Esophagus squamous epithelium (tissue), 5 donors: Measurements from ENCODE around the gene CEMIP. TPM values are rescaled to one million over a fixed set of nuclear protein-coding genes. Genes with fewer than 3 reads are reported as not detected.
A peak's percentile ranks its signal among the peaks of the same experiment; 100 is the strongest.

ENCODE experiments used
- DNase-seq: peaks from one replicate; lab custom pipeline; 2025; lab: John Stamatoyannopoulos, UW
- H3K27ac ChIP-seq, 4 donors: fragments of 200-600 bp; sonication (generic); one replicate each; pipeline ENCODE4 v1.5.1; 2016 to 2019; ENCODE audit warnings: mild to moderate bottlenecking in 1 of 4
- H3K27me3 ChIP-seq, 4 donors: fragments of 200-600 bp; sonication (generic); 1 replicate in 3 of 4; 2 replicates in 1 of 4; pipeline versions ENCODE4 v1.5.1 to v1.6.0; 2017 to 2021; ENCODE audit warnings: antibody characterized with exemption in 1 of 4
- H3K36me3 ChIP-seq, 3 donors: fragments of 200-600 bp; sonication (generic); one replicate each; pipeline ENCODE4 v1.5.1; 2016 to 2019
- H3K4me1 ChIP-seq, 3 donors: fragments of 200-600 bp; sonication (generic); one replicate each; pipeline ENCODE4 v1.5.1; 2017 to 2019
- H3K4me3 ChIP-seq, 4 donors: fragments of 200-600 bp; sonication (generic); 1 replicate in 3 of 4; 2 replicates in 1 of 4; pipeline ENCODE4 v1.5.1; 2016 to 2019; ENCODE audit warnings: mild to moderate bottlenecking in 2 of 4, moderate library complexity in 1 of 4
- H3K9me3 ChIP-seq, 3 donors: fragments of 200-600 bp; sonication (generic); one replicate each; pipeline ENCODE4 v1.5.1; 2016 to 2019
- POLR2A ChIP-seq, 4 donors: fragments of 450-650 bp; IDR thresholded peaks; one replicate each; pipeline ENCODE4 v1.6.1; 2017; ENCODE audit warnings: antibody characterized with exemption in 4 of 4, mild to moderate bottlenecking in 4 of 4, moderate library complexity in 3 of 4
- WGBS, 2 donors: methylation state at CpG; one replicate each; pipeline ENCODE4 v1.1.5; 2018; 5-methylcytosine and 5-hydroxymethylcytosine counted together
- intact Hi-C: fragments of 100-400 bp; cut with DNase I; formaldehyde crosslinking; loops from one replicate; pipeline ENCODE4 v1.15.0; 2022
- total RNA-seq, 4 donors: library from RNA; depleted of rRNA; stranded (reverse); fragments of >200 nt; gene quantifications; one replicate each; pipeline ENCODE4 v1.1.0, GENCODE V29; 2016
- TF ChIP-seq, protein P1 (sequence below), 6 experiments: fragments of 450-650 bp in 4 of 6; fragments of 200-600 bp in 2 of 6; sonication (generic) in 2 of 6; IDR thresholded peaks; one replicate each; pipeline ENCODE4 v1.5.1; 2016 to 2019; ENCODE audit warnings: antibody characterized with exemption in 6 of 6, mild to moderate bottlenecking in 4 of 6, moderate library complexity in 4 of 6
- donor health status: DM: yes; HTN: yes; CAD: no.

The CEMIP gene
- total RNA-seq, result 10 to 100 TPM in 1 of 4 donors, 1 to 10 TPM in 3; 2.8 to 13.5 (median 7.6) TPM

DNA sequence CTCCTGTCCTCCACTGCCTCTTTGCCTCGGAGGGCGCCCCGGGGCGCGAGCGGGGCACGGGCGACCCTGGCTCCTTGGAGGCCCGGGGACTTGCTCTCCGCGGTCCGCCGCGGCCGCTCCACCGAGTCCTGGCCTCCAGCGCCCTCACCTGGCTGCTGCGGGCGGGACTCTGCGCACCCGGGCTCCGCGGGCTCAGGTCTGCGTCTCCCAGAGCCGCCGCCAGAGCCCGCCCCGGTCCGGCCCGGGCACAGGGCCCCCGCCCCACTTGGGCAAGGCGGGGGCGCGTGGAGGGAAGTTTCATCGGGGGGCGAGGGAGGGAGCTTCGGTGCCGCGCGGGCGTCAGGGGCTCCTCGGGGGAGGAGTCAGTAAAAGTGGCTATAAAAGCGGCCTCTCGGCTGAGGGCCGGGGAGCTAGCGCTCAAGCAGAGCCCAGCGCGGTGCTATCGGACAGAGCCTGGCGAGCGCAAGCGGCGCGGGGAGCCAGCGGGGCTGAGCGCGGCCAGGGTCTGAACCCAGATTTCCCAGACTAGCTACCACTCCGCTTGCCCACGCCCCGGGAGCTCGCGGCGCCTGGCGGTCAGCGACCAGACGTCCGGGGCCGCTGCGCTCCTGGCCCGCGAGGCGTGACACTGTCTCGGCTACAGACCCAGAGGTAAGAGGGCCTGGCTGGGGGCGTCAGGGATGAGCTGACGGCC is at the start of gene CEMIP:
Gene CEMIP, plus strand, starts transcription at position 407 of the 694 bp plus-strand sequence. CDS start 94,510 bp downstream, outside the sequence.
- H3K27ac ChIP-seq, result peak within 1 kb of the TSS; percentile 11 to 86 (median 68)
- H3K4me1 ChIP-seq, result peaks cover 31 to 52% (median 43%) of the 10 kb centered on the region in 3 donors
- intact Hi-C loops, result loop anchor here (5.0 to 10.0 kb wide), 2 partner anchors 64 to 212 kb away; no protein-coding TSS in a partner anchor
- DNase-seq, result no peak
- H3K36me3 ChIP-seq, result peaks cover 0 to 16% (median 0%) of the 10 kb centered on the region in 3 donors
- H3K9me3 ChIP-seq, result no peaks in the 10 kb centered on the region
- H3K27me3 ChIP-seq, result peaks cover 0 to 48% (median 3%) of the 10 kb centered on the region in 4 donors
- H3K4me3 ChIP-seq, result peak within 1 kb of the TSS; percentile 53 to 80 (median 59)
- 0% methylated on average over 2 of the region's 75 CpGs; no CpG with 5 or more reads in 1 of the 2 donors for WGBS, 2 donors
- peak in 2 of 4 donors; percentile 31 to 35 for TF ChIP-seq POLR2A (IDR thresholded peaks at IDR 0.05)
- TF ChIP-seq, protein P1, sequence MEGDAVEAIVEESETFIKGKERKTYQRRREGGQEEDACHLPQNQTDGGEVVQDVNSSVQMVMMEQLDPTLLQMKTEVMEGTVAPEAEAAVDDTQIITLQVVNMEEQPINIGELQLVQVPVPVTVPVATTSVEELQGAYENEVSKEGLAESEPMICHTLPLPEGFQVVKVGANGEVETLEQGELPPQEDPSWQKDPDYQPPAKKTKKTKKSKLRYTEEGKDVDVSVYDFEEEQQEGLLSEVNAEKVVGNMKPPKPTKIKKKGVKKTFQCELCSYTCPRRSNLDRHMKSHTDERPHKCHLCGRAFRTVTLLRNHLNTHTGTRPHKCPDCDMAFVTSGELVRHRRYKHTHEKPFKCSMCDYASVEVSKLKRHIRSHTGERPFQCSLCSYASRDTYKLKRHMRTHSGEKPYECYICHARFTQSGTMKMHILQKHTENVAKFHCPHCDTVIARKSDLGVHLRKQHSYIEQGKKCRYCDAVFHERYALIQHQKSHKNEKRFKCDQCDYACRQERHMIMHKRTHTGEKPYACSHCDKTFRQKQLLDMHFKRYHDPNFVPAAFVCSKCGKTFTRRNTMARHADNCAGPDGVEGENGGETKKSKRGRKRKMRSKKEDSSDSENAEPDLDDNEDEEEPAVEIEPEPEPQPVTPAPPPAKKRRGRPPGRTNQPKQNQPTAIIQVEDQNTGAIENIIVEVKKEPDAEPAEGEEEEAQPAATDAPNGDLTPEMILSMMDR (IDR thresholded peaks at IDR 0.05), result peak; percentile 48 to 97 (median 89)

GRCh38 chr15:80730387-80730786 is 48.8 kb upstream of the CEMIP start:
- no peak for TF ChIP-seq POLR2A (IDR thresholded peaks at IDR 0.05)
- TF ChIP-seq, protein P1 (IDR thresholded peaks at IDR 0.05), result no peak
- Histone ChIP-seq H3K36me3 (peaks cover 0 to 11% (median 0%) of the 10 kb centered on the region in 3 donors), H3K4me3 (no peak overlapping the region), H3K4me1 (peaks cover 5 to 59% (median 14%) of the 10 kb centered on the region in 3 donors), H3K27me3 (no peaks in the 10 kb centered on the region), H3K9me3 (no peaks in the 10 kb centered on the region), H3K27ac (peak overlapping the region in 1 of 4 donors; percentile 46)
- 73 to 82% methylated on average over 7 of the region's 7 CpGs for WGBS, 2 donors
- intact Hi-C loops, result no loop called here
- no peak for DNase-seq

DNA sequence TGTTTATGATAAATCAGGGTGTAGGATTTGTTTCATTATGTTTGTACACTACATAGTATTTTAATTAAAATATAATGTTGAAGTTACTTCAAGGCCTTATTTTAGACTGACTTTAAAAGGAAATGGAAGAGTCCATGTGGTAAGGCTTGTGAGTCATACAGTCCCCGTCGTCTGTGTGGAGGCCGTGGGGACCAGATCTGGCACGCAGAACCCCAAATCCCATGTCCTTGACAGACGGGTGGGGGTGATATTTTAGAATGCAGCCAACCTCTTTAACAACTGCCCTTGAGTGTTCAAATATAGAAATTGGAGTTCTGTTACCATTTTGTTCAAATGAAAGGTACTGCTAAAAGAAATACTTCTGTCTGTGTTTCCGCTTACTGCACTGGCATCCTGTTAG is 48.2 kb upstream of the CEMIP start:
- no peak for TF ChIP-seq POLR2A (IDR thresholded peaks at IDR 0.05)
- TF ChIP-seq, protein P1 (IDR thresholded peaks at IDR 0.05), result no peak
- intact Hi-C loops, result no loop called here
- Histone ChIP-seq H3K36me3 (peaks cover 0 to 5% (median 0%) of the 10 kb centered on the region in 3 donors), H3K27me3 (no peaks in the 10 kb centered on the region), H3K27ac (peak overlapping the region in 1 of 4 donors; percentile 46), H3K9me3 (no peaks in the 10 kb centered on the region), H3K4me1 (peaks cover 5 to 59% (median 14%) of the 10 kb centered on the region in 3 donors), H3K4me3 (no peak overlapping the region)
- 39 to 52% methylated on average over 6 of the region's 6 CpGs for WGBS, 2 donors
- no peak for DNase-seq

GRCh38 chr15:80732167-80732566 is 47.0 kb upstream of the CEMIP start:
- peak overlapping the region in 3 of 4 donors; percentile 50 to 64 (median 51) for H3K27ac ChIP-seq
- H3K4me1 ChIP-seq, result peaks cover 5 to 63% (median 12%) of the 10 kb centered on the region in 3 donors
- intact Hi-C loops, result no loop called here
- no peaks in the 10 kb centered on the region for H3K36me3 ChIP-seq
- no peak overlapping the region for H3K4me3 ChIP-seq
- DNase-seq, result no peak
- WGBS, 2 donors, result 64 to 75% methylated on average over 5 to 6 of the region's 6 CpGs
- H3K9me3 ChIP-seq, result no peaks in the 10 kb centered on the region
- H3K27me3 ChIP-seq, result no peaks in the 10 kb centered on the region
- TF ChIP-seq, protein P1 (IDR thresholded peaks at IDR 0.05), result no peak
- TF ChIP-seq POLR2A (IDR thresholded peaks at IDR 0.05), result no peak

- H3K27me3 ChIP-seq, result no peaks in the 10 kb centered on the region
- 24 to 67% methylated on average over 4 to 5 of the region's 5 CpGs for WGBS, 2 donors
- H3K36me3 ChIP-seq, result no peaks in the 10 kb centered on the region
- H3K9me3 ChIP-seq, result no peaks in the 10 kb centered on the region
- intact Hi-C loops, result no loop called here
- H3K4me1 ChIP-seq, result peaks cover 5 to 57% (median 12%) of the 10 kb centered on the region in 3 donors
- H3K4me3 ChIP-seq, result no peak overlapping the region
- H3K27ac ChIP-seq, result peak overlapping the region in 3 of 4 donors; percentile 51 to 64 (median 62)
- TF ChIP-seq, protein P1 (IDR thresholded peaks at IDR 0.05), result no peak
- no peak for TF ChIP-seq POLR2A (IDR thresholded peaks at IDR 0.05)
- no peak for DNase-seq
Measured at GRCh38 chr15:80732818-80733217, 46.4 kb upstream of the CEMIP start.
